ENCODE results near the gene FSTL4.
A peak's percentile ranks its signal among the peaks of the same experiment; 100 is the strongest.

FSTL4 gene

GRCh38 chr5:133473291-133473690 lies 139.1 kb downstream of the FSTL4 start:
- no peak for DNase-seq

DNA sequence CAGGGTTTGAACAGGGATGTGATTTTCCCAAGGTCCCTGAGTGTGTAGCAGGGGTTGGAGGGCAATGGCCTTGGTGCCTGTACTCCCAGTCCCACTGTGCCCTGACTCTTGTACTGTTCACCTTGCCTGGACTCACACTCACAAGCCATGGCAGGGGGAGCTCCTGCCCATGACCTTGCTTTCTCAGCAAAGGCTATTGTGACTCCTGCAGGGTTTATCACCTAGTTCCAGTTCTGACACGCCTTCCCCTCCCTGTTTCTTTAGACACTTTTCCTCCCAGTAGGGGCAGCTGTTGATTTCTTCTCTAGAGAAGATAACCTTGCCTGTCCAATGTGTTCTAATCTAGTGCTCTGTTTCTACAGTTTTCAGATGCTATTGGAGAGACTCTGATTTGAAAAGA lies 139.5 kb downstream of the FSTL4 start:
- no peak for DNase-seq

- DNase-seq = no peak
Measured at GRCh38 chr5:133471699-133472098, 140.6 kb downstream of the FSTL4 start.

DNA sequence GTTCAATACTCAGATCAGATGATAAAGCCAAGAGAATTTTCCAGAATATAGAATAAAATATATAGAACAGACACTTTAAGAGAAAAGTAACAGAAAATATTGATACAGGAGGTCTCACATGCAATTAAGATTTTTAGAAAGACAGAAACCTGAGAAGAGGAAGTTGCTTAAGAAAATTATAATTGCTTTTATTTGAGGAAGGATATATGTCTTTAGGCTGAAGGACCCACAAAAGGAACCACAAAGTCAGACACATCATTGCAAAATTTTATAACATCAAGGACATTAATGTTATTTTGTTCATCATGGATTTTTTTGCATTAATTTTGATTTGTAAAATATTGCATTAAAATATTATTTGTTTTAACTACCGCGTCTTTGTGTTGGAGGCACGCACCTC lies 141.5 kb downstream of the FSTL4 start:
- no peak for DNase-seq

DNA sequence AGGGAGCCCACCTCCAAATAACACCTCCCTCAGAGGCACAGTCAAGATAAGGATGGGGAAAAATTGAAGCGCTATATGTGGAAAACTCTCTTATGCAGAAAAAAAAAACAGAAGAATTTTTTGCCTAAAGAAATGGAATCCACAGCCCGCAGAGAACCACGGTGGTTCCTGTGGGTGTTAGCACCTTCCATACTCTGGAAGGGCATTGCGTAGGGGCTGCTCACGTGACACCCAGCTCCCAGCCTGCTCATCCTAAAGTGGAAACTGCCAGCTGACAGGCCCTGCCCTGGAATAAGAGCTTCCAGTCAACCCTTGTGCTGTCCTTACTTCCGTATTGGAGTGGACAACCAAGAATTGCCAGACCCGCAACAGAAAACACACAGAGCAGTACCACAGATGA lies 142.5 kb downstream of the FSTL4 start:
- DNase-seq = no peak

DNA sequence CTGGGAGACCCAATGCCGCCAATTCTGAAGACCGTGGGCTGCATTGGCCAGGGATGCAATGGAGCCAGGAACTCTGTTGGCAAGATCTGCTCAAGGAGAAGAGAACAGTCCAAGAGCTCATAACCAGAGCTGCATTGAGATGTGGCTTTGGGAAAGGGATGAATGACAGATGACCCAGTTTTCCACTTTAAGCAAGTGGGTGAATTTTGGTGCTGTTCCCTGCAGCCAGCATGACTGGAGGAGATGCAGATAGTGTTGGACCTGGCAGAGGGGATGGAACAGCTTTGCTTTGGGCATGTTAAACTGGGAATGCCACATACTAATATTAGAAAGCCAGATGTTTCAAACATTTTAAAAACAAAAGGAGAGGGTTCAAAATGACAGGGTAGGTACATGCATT lies 143.1 kb downstream of the FSTL4 start:
- no peak for DNase-seq

DNA sequence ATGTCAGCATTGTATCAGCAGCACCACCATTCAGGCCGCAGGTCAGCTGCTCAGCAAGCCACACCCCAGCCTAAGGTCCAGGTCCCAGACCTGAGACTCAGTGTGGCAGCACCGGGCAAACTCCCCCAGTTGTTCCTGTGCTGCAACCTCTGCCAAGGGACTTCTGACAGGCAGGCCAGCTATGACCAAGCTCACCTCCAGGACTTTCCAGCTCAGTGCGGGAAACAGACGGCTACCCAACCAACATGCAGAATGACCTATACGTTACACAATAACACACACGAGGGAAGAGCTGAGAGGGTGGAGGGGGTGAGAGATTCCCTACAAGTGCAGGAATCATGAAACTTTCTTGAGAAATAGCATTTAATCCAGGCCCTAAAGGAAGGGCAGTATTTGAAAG lies 143.7 kb downstream of the FSTL4 start:
- no peak for DNase-seq

- DNase-seq = no peak
Measured at GRCh38 chr5:133467826-133468463, 144.4 kb downstream of the FSTL4 start.

DNA sequence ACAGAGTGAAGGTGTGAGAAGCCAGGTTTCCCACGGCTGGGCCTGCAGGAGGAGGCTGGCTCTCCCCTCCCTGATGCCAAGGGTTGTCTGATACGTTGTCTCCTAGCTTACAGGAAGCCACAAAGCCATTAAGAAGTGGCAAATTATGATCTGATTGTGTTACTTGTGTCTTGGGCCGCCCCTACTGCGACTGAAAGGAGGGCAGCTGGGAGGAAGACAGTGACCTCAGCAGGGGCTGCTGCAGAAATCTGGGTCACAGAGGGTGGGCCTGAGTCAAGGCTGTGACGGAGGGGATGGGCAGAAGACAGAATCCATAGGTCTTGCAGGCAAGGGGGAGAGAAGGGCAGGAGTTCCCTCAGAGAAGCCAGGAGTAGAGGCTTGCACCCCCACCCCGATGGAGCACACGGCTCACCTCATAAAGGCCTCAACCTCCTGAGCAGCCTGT lies 145.0 kb downstream of the FSTL4 start:
- DNase-seq = no peak

GRCh38 chr5:133466556-133467334 lies 145.6 kb downstream of the FSTL4 start:
- DNase-seq = no peak

DNA sequence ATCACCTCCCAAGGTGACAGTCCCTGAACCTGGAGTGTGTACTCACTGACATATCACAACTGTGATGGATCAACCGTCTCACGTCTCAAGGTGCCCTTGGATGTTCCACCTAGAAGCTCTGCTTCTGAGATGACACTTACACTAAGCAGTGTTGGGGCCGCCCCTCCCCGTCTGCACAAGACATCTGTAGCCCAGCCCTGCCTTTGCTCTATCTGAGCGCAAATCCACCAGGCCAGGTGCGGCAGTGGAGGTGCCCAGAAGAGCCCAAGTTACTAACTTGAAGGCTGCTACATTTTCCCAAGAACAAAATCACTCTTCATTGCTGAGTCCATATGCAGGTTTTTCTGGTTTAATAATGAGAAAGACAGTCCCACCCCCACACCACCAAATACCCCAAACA lies 148.3 kb downstream of the FSTL4 start:
- DNase-seq = no peak

DNA sequence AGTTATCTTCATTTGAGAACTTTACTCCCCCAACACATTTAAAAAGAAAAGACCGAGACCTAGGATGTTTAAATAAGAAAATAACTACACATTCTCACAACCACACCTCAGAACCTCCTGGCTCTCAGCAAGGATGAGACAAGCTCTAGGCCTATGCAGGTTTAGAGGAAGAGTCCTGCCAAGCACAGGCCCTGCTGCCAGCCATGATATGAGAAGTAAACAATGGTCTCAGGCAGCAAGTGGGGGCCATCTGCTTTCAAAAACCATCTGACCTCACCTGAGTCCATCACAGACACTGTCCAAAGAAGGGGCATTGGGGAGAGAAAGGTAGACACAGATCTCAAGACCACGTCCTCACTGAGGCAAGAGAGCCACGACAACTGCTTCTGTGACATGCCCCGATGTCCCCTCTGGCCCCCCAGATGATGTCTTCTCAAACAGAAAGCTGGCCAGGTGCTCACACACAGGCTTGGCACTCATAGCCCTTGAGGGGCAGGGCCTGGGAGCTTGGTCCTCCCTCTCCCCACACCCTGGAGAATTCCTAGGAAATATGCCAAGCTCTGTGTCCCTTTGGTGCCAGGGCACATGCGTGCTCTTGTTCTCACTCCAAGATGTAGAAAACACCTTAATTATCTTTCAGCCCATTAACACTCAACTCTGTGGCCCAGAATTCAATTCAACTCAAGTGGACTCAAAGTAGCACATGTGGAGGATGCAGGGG lies 150.4 kb downstream of the FSTL4 start:
- no peak for DNase-seq

- peak; percentile 50 for DNase-seq
Measured at GRCh38 chr5:133460172-133460758, 152.1 kb downstream of the FSTL4 start.

DNA sequence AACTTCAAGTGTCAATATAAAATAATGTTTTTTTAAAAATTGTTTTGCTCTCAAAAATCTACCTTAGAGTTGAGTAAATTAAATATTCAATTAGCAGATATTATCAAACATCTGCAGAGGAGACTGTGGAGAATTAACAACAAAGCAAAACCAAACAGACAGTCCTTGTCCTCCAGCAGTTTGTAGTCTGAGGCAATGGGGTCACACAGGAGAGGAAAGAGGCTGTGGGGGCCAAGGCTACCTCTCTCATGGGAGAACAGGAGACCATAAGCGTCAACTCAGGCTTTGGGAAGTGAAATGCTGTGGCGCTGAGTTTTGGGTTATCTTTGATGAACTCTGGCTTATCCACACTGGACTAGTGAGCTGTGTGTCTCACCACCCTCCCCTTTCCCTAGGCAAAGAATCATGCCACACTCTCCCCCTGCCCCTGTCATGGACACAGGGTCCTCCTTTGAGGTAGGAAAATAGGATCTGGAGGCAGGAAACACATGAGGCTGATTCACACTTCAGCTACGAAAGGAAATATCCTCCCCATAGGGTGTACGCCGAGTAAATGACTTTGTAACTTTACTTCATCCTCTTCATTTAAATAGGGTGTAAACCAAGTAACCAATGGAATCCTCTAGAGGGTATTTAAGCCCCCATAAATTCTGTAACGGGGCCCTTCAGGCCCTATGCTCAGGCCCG lies 152.7 kb downstream of the FSTL4 start:
- DNase-seq = no peak

DNA sequence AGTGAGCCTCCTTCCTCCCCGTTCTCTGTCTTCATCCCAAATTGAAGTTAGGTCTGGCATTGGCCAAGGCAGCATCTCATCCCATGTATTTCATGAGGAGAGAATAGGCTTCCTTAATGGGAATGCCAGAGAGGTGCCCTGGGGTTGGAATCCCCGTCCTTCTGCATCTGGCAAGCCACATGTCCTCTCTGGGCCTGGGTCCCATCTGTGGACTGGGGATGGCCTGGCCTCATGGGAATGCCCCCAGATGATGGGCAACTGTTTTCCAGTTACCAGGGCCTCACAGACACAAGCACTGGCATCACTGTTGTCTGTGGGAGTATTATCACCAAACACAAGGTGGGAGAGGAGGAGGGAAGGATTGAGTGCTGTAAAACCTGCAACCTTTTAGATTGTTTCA lies 153.9 kb downstream of the FSTL4 start:
- DNase-seq = no peak

DNA sequence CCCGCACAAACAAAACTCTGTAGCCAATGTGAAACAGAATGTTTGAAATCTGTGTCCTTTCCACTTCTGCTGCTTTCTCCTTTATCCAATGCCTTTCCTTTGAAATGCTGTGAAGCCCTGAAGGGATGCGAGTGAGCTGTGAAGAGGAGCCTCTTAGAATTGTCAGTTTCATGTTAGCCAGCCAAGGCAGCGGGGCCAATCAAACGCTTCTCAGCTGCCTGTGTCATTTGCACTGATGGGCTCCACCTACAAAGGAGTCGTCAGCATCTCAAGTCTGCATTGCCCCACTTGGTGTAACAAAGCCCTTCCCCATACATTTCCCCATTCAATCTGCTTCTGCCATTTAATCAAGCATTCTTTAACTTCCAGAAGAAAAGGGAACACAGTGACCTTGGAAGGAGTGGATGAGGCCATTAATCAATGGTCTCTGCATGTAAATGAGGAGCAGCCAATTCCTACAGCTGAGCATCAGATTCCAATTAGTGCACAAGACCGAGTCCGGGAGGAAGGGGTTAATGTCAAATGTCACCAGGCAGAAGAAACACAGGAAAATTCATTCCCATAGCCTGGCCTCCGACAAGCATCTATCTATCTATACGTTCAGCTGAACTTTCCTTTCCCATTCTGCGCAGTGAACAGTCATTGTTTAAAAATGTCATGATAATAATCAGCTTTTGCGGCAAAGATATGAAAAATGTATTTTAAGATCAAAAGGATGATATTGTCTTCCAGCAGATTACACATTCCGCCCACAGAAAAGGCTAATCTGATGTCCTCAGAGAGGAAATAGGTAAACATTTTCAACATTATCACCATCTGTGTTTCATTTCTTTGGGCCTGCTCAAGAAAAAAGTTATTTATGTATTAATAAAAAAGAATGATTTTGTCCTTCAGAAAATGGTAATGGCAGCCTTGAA lies 154.6 kb downstream of the FSTL4 start:
- no peak for DNase-seq

- DNase-seq = no peak
Measured at GRCh38 chr5:133456933-133457402, 155.4 kb downstream of the FSTL4 start.

DNA sequence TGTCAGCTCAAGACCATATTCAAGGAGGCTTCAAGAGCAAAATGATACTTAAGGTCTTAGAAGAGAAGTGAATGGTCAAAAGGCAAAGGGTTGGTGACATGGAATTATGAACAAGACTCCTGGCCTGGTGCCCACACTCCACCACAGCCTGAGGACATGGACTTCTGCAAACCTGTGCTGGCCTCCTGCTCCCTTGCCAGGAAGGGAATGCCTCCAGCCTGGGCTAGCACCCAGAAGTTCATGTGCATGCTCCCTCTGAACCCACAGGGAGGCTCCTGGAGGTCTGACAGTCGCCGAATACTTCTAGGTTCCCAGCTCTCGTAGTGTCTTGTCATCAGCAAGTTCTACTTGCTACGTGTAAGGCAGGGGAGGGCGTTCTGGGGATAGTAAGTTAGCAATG lies 156.7 kb downstream of the FSTL4 start:
- no peak for DNase-seq

DNA sequence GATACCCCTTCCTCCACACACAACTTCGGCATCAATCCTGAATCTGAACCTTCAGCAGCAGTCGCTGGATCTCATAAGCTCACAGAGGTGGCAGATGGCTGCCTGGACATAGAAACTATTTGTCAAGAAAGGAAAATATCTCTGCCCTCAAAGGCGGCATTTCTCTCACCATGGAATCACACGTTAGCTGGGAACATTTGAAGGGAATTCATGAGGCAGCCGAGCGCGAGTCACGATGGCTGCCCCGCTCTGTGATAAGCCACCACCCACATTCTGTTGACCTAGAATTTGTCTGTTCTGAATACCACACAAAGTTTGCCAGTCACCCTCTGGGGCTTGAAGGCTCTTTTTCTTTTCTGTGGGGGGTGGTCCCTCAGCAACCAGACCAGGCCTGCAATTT lies 157.9 kb downstream of the FSTL4 start:
- no peak for DNase-seq

DNA sequence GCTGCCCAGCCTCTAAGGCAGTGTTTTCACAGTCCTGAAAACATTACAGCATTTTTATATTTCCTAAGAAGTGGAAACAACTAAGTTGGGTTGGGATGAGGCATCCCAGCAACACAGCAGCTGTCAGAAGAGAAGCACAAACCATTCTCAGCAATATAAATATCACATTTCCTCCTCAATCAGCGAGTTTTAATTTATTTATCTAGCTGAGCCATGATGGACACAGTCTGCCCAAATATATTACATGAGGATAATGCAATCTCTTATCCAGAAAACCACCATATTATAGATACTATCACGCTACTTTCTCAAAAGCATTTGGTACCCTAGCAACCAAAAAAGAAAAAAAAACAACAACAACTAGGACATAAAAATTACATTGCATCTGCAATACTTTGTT lies 158.5 kb downstream of the FSTL4 start:
- no peak for DNase-seq

DNA sequence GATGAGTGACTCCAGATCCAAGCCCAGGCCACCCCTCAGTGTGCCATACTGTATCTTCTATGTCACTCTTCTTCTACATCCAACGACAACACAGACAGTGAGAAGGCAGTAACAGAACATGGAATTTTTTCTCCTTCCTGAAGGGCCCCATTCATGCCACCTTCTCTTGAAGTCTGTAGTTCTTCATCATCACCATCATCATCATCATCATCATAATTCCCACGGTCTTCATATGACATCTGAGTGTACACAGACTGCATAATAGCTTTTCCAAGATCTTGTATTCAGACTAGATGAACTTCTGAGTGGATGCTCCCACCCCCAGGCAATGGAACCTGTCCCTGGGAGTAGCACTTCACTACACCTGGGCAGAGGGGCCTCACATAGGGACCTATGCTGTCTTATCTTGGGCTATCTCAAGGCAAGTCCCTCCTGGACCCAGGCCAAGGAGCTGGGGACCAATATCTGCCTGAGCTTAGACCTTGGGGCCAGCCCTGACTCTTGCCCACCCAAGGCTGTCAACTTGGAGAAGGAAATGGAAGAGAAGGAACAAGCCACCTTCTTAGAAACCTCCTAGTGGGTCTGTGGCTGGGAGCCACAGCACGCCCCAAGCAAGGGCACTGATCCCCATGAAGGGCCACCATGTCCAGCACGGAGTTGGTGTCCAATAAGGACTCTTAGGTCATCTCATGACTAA lies 159.1 kb downstream of the FSTL4 start:
- no peak for DNase-seq

All from activated CD4-positive, CD25-positive, alpha-beta regulatory T cell treated with anti-CD3 and anti-CD28 coated beads, Interleukin-2, amount 50 U/mL, for 72 hours (primary cell).